ENCODE data around the gene HBQ1. TPM values are rescaled to one million over a fixed set of nuclear protein-coding genes. Genes with fewer than 3 reads are reported as not detected.

HBQ1 gene
- total RNA-seq, 1 experiment from 2014 or later, result not detected

- no peak overlapping the region for H2AFZ ChIP-seq (ENCODE audit: low read depth, low read length, poor library complexity, severe bottlenecking)
- H3K9me3 ChIP-seq (ENCODE audit: control insufficient read depth in 1 of 2, insufficient read depth in 1 of 2, low read depth in 1 of 2, low read length in 2 of 2), result no peaks in the 10 kb centered on the region
- H3K27me3 ChIP-seq (ENCODE audit: insufficient read depth, low read length), result no peaks in the 10 kb centered on the region
- RAD21 ChIA-PET (ENCODE audit: low non-redundant PET in 1 of 2, low total read pairs in 2 of 2, uncharacterized antibody in 2 of 2, unreplicated experiment in 2 of 2), result no interaction called here
- peaks cover 0 to 4% of the 10 kb centered on the region in 2 experiments; a peak in 3 of 4 replicates for H3K36me3 ChIP-seq (ENCODE audit: control insufficient read depth in 1 of 2, insufficient read depth in 2 of 2, low read length in 2 of 2)
- no peaks in the 10 kb centered on the region for H3K79me2 ChIP-seq (ENCODE audit: insufficient read depth, low read length)
- ATAC-seq (no peak), DNase-seq (ENCODE audit: low read depth, low spot score) (no peak)
- intact Hi-C loops (cut with micrococcal nuclease), result no loop called here
- H3K4me2 ChIP-seq (ENCODE audit: low read length), result no peak overlapping the region
- H3K9ac ChIP-seq (ENCODE audit: low read length), result no peak overlapping the region
- no peak overlapping the region for H3K4me3 ChIP-seq (replicated peaks in 1 of 2; ENCODE audit: low read depth in 1 of 2, low read length in 2 of 2)
- CTCF ChIA-PET, result no interaction called here
- TF ChIP-seq MAX (IDR thresholded peaks at IDR 0.05), result no peak
- TF ChIP-seq ZBTB33 (IDR thresholded peaks at IDR 0.05; ENCODE audit: extremely low read depth, insufficient replicate concordance, low read length), result no peak
- no peak for TF ChIP-seq EZH2phosphoT487 (IDR thresholded peaks at IDR 0.05; ENCODE audit: borderline replicate concordance)
- no peak for TF ChIP-seq YY1 (IDR thresholded peaks at IDR 0.05; ENCODE audit: extremely low read depth, insufficient replicate concordance, low read depth, low read length)
- no peak for TF ChIP-seq CTCF (IDR thresholded peaks at IDR 0.05 in 2 of 3, conservative IDR thresholded peaks at IDR 0.05 in 1 of 3; ENCODE audit: borderline replicate concordance in 1 of 3, insufficient read depth in 1 of 3, low read depth in 2 of 3, low read length in 2 of 3)
- TF ChIP-seq CEBPB (IDR thresholded peaks at IDR 0.05; ENCODE audit: low read depth), result no peak
- POLR2A ChIA-PET, result no interaction called here
- BruUV-seq (replicated peaks), result no TSS peak
- no peaks in the 10 kb centered on the region for H3K4me1 ChIP-seq (ENCODE audit: control insufficient read depth in 1 of 2, insufficient read depth in 2 of 2, low read length in 2 of 2)
- H3K27ac ChIP-seq (ENCODE audit: low read depth, low read length), result no peak overlapping the region
- H4K20me1 ChIP-seq (ENCODE audit: insufficient read depth), result no peaks in the 10 kb centered on the region
- H3K9me2 ChIP-seq (ENCODE audit: insufficient read depth), result no peaks in the 10 kb centered on the region
Observed at GRCh38 chr16:187330-187729, 7.1 kb downstream of the HBQ1 start.

Data from HCT116 (cell line).